Epithelial cell of umbilical artery (primary cell): ENCODE measurements around the gene NPIPA7. TPM values are rescaled to one million over a fixed set of nuclear protein-coding genes. Genes with fewer than 3 reads are reported as not detected.

Source experiments
- total RNA-seq: library from RNA; depleted of rRNA; stranded (reverse); fragments of >200 nt; gene quantifications from 2 replicates; pipeline ENCODE4 v1.2.3, GENCODE V29; 2014

NPIPA7 gene
- total RNA-seq, result 0.65 and 2.7 TPM in 2 replicates

DNA sequence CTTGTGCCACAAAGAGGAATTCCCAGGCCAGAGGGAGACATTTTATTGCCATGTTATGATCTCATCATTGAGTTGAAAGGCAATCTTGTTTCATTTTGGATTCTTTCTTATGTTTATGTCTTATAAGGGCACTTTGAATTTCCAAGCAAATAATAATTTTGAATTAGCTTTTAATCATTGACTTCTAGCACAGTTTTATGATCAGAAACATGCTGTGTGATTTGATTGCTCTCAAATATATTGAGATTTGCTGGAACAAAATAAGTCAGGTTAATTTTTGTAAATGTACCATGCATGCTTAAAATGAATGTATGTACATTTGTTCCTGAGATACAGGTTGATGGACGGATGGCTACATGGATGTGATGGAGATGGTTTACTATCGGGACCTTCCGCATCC lies at the start of gene NPIPA7:
Gene NPIPA7 (plus strand): TSS at position 301 of the 400 bp plus-strand sequence. CDS start 105 bp downstream, outside the sequence.

Other genes with a start within 250 kb of the NPIPA7 start
- gene ABCC6, start 155.6 kb upstream of the NPIPA7 start, total RNA-seq, result under 0.01 and 1.4 TPM in 2 replicates
- gene NOMO3, start 146.6 kb upstream of the NPIPA7 start, total RNA-seq, result 87.5 and 103 TPM in 2 replicates